ENCODE measurements around the gene GFRA1. TPM values are rescaled to one million over a fixed set of nuclear protein-coding genes. Genes with fewer than 3 reads are reported as not detected.

The GFRA1 gene
- total RNA-seq, 4 donors from 2014 or later, result 19.8 to 61.8 (median 25.2) TPM

DNA sequence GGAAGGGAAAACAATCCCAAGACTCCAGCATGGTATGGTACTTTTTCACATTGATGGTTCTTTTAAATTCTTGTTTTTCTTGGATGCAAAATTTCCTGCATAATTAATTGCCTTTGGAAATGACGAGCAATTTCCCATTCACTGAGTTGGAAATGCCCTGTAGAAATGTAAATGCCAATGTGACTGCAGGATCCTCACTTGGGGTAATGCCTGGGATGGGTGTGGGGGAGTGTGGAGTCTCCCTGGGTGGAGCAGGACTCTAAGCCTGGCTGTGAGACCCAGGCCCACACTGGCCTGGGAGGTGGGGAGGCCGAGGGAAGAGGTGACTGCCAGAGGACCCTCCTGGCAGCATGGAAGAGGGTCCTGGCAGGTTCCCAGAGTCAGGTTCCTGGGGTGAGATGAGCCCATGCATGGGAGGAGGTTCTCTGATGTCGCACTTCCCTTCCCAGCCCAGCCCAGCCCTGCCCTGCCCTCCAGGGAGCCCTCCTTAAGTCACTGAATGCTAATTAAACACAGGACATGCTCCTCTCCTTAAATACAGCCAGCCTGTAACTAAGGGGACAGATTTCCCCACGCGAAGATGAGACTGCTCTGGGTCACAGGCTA is 157.9 kb downstream of the GFRA1 start:
- no peaks in the 10 kb centered on the region for H3K9me3 ChIP-seq

GRCh38 chr10:116113721-116114501 is 159.1 kb downstream of the GFRA1 start:
- H3K36me3 ChIP-seq, result no peaks in the 10 kb centered on the region
- no peak for TF ChIP-seq EP300 (IDR thresholded peaks at IDR 0.05)
- TF ChIP-seq POLR2A (IDR thresholded peaks at IDR 0.05), result no peak
- TF ChIP-seq, protein P1, sequence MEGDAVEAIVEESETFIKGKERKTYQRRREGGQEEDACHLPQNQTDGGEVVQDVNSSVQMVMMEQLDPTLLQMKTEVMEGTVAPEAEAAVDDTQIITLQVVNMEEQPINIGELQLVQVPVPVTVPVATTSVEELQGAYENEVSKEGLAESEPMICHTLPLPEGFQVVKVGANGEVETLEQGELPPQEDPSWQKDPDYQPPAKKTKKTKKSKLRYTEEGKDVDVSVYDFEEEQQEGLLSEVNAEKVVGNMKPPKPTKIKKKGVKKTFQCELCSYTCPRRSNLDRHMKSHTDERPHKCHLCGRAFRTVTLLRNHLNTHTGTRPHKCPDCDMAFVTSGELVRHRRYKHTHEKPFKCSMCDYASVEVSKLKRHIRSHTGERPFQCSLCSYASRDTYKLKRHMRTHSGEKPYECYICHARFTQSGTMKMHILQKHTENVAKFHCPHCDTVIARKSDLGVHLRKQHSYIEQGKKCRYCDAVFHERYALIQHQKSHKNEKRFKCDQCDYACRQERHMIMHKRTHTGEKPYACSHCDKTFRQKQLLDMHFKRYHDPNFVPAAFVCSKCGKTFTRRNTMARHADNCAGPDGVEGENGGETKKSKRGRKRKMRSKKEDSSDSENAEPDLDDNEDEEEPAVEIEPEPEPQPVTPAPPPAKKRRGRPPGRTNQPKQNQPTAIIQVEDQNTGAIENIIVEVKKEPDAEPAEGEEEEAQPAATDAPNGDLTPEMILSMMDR (IDR thresholded peaks at IDR 0.05), result no peak
- no peak for TF ChIP-seq POLR2AphosphoS5 (IDR thresholded peaks at IDR 0.05)
- H3K4me3 ChIP-seq, result no peak overlapping the region
- H3K27ac ChIP-seq, result no peak overlapping the region
- no peak for DNase-seq (ENCODE audit: low spot score in 2 of 2)
- 91% methylated on average over 14 of the region's 16 CpGs for WGBS
- no peaks in the 10 kb centered on the region for H3K27me3 ChIP-seq
- H3K9me3 ChIP-seq, result no peaks in the 10 kb centered on the region
- peaks cover 1% of the 10 kb centered on the region for H3K4me1 ChIP-seq

More for the DNA sequence above, 157.9 kb downstream of the GFRA1 start:
- Histone ChIP-seq H3K27ac (no peak overlapping the region), H3K27me3 (no peaks in the 10 kb centered on the region), H3K4me1 (peaks cover 11% of the 10 kb centered on the region), H3K36me3 (no peaks in the 10 kb centered on the region), H3K4me3 (no peak overlapping the region)
- 35% methylated on average over 4 of the region's 5 CpGs for WGBS
- DNase-seq (ENCODE audit: low spot score in 2 of 2), result no peak
- TF ChIP-seq, protein P1 (IDR thresholded peaks at IDR 0.05), result no peak
- no peak for TF ChIP-seq POLR2AphosphoS5 (IDR thresholded peaks at IDR 0.05)
- TF ChIP-seq POLR2A (IDR thresholded peaks at IDR 0.05), result no peak
- no peak for TF ChIP-seq EP300 (IDR thresholded peaks at IDR 0.05)

- no peaks in the 10 kb centered on the region for H3K27me3 ChIP-seq
- no peak for TF ChIP-seq POLR2AphosphoS5 (IDR thresholded peaks at IDR 0.05)
- TF ChIP-seq, protein P1 (IDR thresholded peaks at IDR 0.05), result no peak
- no peak for TF ChIP-seq POLR2A (IDR thresholded peaks at IDR 0.05)
- TF ChIP-seq EP300 (IDR thresholded peaks at IDR 0.05), result no peak
- no peaks in the 10 kb centered on the region for H3K4me1 ChIP-seq
- H3K4me3 ChIP-seq, result no peak overlapping the region
- no peaks in the 10 kb centered on the region for H3K36me3 ChIP-seq
- no peaks in the 10 kb centered on the region for H3K9me3 ChIP-seq
- DNase-seq (ENCODE audit: low spot score in 2 of 2), result no peak
- 93% methylated on average over 10 of the region's 17 CpGs for WGBS
- no peak overlapping the region for H3K27ac ChIP-seq
These were observed 160.5 kb downstream of the GFRA1 start for GRCh38 chr10:116112232-116113231.

- WGBS, result 98% methylated on average over 7 of the region's 11 CpGs
- no peak overlapping the region for H3K4me3 ChIP-seq
- DNase-seq (ENCODE audit: low spot score in 2 of 2), result no peak
- no peaks in the 10 kb centered on the region for H3K36me3 ChIP-seq
- no peaks in the 10 kb centered on the region for H3K27me3 ChIP-seq
- H3K27ac ChIP-seq, result no peak overlapping the region
- TF ChIP-seq, protein P1 (IDR thresholded peaks at IDR 0.05), result no peak
- no peak for TF ChIP-seq POLR2AphosphoS5 (IDR thresholded peaks at IDR 0.05)
- TF ChIP-seq EP300 (IDR thresholded peaks at IDR 0.05), result no peak
- TF ChIP-seq POLR2A (IDR thresholded peaks at IDR 0.05), result no peak
- H3K4me1 ChIP-seq, result no peaks in the 10 kb centered on the region
- no peaks in the 10 kb centered on the region for H3K9me3 ChIP-seq
These were observed 161.4 kb downstream of the GFRA1 start for GRCh38 chr10:116111483-116112095.
